22Rv1 (cell line): Measurements from ENCODE around the gene PBX1.

Source experiments
- ZFX ChIP-seq: fragments of 450-650 bp; IDR thresholded peaks from 2 replicates; pipeline ENCODE4 v1.6.1; 2017; ENCODE audit warnings: antibody characterized with exemption, borderline replicate concordance
- TF ChIP-seq, protein P1 (sequence below): fragments of 450-650 bp; IDR thresholded peaks from 2 replicates; pipeline ENCODE4 v1.5.1; 2017; ENCODE audit warnings: mild to moderate bottlenecking

DNA sequence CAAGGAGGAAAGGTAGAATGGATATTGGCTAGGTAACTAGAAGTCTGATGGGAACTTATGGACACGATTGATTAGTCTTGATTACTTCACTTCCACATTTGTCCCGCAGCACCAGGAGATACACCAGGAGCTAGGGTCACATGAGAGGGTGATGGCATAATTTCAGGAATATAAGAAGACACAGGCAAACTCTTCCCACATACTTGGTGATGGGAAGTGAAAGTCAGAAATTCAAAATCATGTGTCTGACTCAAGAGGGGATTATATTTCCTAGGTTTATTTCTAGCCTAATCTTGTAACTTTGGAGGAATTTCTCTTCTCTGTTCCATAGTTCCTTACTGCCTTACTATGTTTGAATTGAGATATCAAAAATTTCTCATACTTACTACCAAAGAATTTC lies 185.0 kb downstream of the PBX1 start:
- TF ChIP-seq, protein P1, sequence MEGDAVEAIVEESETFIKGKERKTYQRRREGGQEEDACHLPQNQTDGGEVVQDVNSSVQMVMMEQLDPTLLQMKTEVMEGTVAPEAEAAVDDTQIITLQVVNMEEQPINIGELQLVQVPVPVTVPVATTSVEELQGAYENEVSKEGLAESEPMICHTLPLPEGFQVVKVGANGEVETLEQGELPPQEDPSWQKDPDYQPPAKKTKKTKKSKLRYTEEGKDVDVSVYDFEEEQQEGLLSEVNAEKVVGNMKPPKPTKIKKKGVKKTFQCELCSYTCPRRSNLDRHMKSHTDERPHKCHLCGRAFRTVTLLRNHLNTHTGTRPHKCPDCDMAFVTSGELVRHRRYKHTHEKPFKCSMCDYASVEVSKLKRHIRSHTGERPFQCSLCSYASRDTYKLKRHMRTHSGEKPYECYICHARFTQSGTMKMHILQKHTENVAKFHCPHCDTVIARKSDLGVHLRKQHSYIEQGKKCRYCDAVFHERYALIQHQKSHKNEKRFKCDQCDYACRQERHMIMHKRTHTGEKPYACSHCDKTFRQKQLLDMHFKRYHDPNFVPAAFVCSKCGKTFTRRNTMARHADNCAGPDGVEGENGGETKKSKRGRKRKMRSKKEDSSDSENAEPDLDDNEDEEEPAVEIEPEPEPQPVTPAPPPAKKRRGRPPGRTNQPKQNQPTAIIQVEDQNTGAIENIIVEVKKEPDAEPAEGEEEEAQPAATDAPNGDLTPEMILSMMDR = no peak
- TF ChIP-seq ZFX = no peak
